Fibroblast of peridontal ligament (primary cell): ENCODE data around the gene CCL18.
"Not testable (repeated sequence)": the region's sequence is repeated elsewhere in the genome, so short reads cannot be mapped to it uniquely, and the experiment has no call there.

ENCODE experiments used
- DNase-seq: peaks from one replicate; pipeline ENCODE4 v3.0.0-alpha.2; 2010; ENCODE audit errors: extremely low read depth

CCL18 gene, protein sequence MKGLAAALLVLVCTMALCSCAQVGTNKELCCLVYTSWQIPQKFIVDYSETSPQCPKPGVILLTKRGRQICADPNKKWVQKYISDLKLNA

DNA sequence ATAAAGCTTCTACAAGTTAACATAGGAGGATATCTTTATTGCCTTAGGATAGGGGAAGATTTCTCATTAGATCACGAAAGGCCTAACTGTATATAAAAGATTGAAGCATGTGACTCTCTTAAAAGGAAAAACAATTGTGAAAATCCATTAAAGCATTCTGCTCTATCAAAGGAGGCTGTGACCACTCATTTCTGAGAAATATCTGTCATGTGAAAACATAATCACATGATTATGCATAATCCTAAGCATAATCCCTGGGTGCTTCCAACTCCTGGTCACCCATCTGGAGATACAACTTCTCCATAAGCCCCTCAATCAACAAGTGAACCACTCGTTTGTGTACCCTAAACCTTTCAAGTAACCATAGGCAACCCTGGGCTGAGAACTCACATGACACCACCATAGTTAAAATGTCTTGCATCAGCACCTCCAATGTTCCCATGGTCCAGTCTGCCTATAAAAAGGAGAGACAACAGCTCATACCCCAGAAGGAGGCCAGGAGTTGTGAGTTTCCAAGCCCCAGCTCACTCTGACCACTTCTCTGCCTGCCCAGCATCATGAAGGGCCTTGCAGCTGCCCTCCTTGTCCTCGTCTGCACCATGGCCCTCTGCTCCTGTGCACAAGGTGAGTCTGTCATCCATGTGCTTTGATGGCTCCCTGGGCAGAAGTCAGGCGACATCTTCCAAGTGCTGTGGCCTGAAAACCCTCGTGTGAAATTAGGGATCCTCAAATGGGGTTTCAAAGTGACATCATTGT is at the start of gene CCL18:
TSS of gene CCL18 (plus strand) at position 487 of the 756 bp plus-strand sequence. CDS start at position 558, 71 bp downstream.
- no peak for DNase-seq

DNA sequence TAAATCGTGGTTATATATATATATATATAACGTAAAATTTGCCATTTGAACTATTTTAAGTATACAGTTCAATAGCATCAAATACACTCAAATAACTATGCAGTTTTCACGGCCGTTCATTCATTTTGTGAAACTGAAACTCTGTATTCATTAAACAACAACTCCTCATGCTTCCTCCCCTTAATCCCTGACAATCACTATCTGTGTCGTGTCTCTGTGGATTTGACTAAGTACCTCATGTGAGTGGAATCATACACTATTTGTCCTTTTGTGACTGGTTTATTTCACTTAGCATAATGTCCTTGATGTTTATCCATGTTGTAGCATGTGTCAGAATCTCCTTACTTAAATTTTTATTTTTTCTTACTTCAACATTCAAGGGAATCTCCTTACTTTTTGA is 49.1 kb upstream of the CCL18 start:
- no peak for DNase-seq

DNA sequence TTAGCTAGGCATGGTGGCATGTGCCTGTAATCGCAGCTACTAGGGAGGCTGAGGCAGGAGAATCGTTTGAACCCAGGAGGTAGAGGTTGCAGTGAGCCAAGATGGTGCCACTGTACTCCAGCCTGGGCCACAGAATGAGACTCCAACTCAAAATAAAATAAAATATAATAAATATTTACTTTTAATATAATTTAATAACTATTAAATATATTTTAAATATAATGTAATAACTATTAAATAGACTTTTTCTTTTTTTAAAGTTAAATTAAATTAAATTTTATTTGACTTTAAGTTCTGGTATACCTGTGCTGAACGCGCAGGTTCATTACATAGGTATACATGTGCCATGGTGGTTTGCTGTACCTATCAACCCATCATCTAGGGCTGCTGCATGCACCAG is 48.2 kb upstream of the CCL18 start:
- DNase-seq: not testable (repeated sequence)

DNA sequence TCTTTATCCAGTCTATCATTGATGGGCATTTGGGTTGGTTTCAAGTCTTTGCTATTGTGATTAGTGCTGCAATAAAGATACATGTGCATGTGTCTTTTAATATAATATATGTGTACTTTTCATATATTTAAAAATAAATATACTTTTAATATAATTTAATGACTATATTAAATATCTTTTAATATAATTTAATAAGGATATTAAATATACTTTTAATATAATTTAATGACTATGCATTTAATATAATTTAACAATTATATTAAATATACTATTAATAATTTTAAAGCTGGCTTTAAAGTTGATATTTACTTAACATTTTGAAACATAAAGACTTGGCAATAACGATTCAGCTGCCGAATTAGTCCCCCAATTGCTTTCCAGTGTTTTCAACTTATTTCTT is 47.5 kb upstream of the CCL18 start:
- DNase-seq: no peak

DNA sequence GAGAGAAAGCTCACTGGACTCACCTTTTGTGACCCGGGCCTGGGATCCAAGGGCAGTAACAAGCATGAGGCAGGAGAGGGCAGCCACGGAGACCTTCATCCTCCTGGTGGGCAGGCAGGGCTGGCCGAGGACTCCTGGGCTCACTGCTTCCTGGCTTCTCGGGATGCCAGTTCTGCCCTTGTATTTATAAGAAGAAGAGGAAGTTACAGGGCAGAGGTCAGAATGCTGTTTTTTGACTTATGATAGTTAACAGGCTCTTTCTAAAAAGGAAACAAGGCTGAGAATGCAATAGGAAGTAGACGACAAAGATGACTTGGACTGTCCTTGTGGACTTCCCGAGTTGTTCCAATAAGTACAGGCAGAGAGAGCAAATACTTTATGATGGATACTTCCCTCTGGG is 46.3 kb upstream of the CCL18 start, which contains the start of gene CCL23:
TSS of gene CCL23 (minus strand) at position 174 of the 400 bp plus-strand sequence. CDS start at position 99, 75 bp downstream.
- DNase-seq: no peak

DNA sequence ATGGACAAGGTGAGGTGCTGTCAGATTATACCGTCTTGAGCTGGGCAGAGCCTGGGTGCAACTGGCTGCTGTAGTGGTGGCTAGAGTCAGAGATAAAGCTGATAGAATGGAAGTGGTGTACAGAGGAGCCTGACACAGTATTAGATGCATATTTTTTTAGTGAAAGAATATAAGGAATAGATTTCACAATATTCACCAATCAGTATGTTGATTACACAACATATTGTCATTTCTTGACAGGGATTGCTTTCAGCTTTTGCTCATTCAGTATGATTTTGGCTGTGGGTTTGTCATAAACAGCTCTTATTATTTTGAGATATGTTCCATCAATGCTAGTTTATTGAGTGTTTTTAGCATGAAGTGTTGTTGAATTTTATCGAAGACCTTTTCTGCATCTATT is 44.6 kb upstream of the CCL18 start:
- no peak for DNase-seq

DNA sequence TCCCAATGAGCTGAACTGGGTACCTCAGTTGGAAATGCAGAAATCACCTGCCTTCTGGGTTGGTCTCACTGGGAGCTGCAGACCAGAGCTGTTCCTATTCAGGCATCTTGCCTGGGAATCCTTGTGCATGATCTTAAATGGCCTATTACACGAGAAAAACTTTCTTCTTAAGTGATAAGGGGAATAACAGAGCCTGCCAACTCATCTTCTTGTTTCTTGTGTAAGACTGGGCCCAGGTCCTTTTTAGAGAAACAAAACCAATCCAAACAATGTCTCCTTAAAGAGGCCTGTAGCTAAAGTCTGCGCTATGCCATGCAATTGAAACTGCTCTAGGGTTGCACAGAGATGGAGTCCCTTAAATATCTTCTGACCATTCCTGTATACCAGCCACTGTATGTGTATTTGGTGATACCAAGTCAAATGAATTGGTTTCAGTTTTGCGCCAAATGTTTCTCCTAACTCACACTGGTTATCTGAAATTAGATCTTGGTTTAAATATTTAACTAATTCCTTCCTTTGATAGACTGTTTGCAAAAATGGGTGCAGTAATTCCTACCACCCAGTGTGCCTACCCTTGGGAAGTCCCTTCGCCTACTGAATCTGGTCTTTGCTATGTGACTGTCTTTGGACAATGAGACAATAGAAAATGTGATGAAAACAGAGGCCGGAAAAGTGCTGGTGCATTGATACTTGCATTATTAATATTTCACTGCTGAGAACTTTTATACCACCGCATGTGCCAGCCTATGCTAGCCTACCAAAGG is 39.8 kb upstream of the CCL18 start:
- no peak for DNase-seq

DNA sequence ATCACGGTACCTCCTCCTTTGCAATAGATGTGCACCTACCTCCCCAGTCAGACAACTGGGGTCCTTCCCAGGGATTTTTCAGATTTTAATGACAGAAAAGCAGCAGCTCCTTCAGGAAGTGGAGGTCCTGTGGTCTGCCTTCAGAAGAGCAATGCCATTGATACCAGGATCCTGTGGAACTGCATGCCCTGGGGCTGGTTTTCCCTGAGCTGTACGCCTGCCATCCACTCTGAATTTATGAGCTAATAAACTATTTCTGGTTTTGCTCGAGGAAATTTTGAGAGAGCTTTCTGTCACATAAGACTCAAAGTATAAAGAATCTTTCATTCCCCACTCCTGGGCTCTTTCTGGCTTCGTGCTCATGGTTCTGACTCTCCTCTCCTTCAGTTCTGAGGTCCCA is 36.3 kb upstream of the CCL18 start:
- no peak for DNase-seq

DNA sequence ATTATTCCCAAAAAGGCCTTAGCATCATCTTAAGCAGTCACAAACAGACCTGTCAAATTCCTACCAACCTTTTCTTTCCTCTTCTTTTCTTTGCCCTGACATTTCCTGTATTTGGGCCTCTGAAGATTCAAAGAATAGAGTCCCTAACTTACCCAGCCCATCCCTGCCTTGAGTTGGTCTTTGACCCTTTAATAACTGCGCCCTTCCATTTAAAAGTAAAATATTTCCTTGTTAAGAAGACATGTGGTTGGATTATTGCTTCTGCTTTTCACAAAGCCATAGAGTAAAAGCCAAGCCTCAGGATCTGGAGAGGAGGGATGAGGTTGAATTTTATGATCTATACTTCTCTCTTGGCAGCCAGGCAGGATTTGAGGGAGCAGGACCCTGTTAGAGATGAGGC is 33.1 kb upstream of the CCL18 start:
- DNase-seq: no peak

DNA sequence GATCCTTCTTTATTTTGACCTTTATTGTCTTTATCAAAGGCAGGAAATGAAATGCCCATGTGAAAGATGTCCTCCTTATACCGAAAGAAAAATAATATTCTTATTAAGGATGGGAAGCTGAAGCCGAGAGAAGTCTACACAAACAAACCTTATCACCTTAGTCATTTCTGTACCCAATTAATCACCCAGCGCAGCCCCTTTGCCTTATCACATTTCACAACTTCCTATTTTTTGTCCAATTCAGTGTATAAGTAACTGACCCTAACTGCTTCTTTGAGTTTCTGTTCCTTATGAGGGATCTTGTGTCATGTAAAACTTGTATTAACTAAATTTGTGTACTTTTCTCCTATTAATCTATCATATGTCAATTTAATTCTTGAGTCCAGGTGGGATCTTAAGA is 29.9 kb upstream of the CCL18 start:
- no peak for DNase-seq

DNA sequence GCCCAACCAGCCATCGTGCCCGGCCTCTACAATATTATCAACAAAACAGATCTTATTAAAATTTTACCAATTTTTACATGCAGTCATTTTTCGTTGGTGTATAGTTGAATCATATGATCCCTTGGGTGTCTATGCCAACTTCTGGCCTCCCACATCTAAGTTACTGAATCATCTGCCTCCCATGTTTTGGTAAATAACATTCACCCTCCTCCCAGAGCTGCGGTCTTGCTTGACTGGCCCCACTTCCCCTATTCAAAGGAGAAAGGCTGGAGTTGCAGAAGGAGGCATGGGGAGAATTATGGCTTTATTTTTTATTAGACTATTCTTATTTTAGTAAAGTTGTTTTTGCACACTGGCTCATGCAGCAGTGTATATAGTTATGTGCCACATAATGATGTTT is 27.8 kb upstream of the CCL18 start:
- no peak for DNase-seq

DNA sequence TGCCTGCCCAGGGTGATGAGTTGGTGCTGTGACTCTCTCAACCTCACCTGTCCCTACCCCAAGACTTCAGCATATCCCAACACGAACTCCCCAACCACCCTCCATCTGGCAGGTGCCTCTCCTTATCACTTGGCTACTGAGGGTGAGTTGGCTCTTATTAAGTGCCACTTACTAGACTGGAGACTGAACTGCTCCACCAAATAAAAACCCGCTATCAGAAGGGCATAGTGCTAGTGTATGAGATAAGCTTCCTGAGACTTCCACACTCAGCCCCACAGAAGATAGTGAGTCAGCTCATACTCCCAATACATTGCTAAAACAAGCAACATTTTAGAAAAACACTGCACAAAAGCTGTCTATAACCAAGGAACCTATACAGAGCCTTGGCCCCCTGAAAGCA is 16.0 kb upstream of the CCL18 start:
- no peak for DNase-seq

DNA sequence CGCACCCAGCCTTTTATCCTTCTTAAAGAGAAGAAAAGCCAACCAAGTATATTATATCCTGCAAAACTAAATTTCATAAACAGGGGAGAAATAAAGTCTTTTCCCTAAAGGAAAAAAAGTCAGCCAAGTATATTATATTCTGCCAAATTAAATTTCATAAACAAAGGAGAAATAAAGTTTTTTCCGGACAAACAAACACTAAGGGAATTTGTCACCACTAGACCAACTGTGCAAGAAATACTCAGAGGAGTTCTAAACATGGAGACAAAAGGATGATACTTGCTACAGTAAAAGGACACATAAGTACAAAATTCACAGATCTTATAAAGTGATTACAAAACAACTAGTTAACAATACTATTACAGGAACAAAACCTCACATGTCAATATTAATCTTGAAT is 14.4 kb upstream of the CCL18 start:
- DNase-seq: no peak

DNA sequence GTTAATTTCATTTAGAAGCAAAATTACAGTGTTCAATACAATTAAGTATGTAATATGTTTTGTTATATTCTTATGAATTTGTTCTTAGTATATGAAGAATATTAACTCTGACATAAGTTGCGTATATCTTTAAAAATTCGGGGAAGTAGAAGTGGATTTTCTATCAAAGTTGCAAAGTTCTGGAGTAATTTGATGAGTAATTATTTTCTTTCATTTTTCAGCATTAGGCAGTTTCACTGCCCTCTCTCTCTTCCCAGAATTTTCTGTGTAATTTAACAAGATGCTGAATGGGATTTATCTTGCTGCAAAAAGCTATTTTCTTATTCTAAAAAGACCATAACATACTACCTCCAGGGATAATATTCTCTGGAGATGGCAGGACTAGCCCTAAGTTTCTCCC is 8.9 kb upstream of the CCL18 start:
- no peak for DNase-seq

DNA sequence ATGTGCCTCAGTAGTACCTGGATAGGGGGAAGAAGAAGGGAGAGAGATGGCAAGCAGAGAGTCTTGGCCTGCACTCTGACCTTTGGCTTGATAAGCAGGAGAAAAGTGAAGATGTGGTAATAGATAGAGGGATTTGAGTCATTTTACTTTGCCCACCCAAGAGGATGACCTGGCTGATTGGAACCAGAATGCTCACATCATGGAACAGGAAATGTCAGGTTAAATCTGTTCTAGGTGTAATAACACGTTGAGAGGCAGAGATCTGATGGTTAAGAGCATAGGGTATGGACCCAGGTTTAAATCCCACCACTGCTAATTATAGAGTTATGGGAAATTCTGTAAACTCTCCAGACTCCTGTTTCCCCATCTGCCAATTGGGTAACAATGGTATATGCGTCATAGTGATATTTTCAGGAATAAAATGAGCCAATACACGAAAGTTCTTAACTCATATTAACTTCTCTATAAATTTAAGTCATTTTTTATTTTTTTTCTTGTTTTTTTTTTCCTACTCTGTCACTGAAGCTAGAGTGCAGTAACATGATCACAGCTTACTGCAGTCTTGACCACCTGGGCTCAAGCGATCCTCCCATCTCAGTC is 8.1 kb upstream of the CCL18 start:
- DNase-seq: no peak

DNA sequence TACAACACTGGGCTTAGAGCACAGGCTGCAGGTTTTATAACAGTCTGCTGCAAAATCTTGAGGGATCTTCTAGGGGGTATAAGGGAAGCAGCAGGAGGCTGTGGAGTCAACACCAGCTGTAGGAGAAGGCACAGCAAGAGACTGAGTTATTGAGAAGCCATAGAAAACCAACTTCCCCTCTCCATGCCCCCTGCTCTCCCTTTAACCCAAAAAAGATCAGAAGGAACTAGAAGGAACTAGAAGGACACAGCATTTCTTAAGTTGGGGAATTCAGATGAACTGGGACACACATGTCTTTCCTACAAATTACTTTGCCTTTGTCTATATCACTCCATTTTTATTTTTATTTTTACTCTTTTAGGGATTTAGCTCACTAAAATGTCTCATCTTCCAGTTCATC is 6.2 kb upstream of the CCL18 start:
- no peak for DNase-seq

DNA sequence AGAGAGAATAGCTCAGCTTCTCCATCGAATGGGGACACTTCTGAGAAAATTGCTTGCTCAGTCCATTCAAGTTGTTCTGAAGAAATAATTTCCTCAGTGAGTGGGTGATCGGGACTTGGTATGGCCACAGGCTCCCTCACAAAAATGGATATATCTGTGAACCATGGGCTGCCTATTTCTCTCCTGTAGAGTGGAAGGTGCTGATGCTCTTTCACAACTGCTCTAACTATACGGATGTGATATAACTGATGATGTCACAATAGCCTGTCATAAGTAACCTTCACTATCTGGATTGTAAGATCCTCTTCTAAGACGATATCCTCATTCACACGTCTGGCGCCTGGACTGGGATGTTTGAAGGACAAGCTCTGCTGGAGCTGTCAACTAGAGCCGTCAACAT is 4.7 kb upstream of the CCL18 start:
- DNase-seq: no peak

DNA sequence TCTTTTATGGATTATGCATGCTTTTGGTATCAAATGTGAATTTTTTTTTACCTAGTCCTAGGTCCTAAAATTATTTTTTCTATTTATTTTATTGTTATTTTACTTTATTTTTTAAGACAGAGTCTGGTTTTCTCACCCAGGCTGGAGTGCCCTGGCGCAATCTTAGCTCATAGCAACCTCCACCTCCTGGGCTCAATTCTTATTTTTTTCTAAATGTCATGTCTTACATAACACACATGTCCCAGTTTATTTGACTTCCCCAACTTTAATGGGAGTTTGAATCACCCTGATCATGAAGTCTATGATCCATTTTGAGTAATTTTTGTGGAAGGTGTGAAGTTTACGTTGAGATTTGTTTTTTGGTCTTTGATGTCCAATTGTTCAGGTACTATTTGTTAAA is 3.3 kb upstream of the CCL18 start:
- DNase-seq: no peak

DNA sequence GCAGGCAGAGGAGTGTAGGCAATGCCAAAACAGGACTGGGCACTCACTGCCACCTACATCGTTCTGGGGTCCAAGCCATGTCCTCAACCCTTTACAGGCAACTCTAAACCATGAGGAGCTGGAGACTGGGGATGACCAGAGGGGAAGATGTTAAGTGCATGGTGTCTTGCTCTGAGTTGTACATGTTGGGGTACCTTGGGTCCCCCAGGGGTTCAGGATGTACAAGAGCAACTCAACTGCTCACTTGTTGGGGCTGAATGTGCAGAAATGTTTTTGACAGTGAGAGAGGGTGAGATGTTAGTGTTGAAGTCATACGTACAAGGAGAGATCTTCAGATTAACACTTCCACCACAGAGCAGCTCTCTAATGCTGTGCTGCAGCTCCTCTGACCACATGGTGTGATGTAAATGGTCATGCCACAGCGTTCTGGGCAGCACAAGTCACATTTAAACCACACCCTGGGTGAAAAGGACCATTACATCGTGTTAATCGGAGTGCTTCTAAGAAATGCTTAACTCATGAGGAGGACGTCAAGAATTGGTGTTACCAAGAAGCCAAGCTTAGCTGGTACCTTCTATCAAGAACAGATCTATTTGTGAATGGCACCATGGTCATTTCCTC is 2.4 kb downstream of the CCL18 start:
- no peak for DNase-seq

DNA sequence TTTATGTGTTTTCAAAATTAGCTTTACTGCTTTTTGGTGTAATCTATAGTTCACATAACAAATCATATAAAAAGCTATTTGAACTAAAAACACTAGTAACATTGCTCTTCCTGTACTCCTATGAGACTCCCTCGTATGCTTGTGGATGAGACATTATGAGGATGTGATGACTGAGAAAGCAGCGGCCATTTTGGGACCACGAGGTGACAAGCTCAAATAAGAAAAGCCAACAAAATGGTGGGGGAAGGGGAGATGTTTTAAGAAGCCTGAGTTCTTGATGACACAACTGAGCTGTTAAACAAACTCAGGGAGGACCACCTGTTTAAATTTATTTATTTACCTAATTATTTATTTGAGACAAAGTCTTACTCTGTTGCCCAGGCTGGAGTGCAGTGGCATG is 4.5 kb downstream of the CCL18 start:
- no peak for DNase-seq

DNA sequence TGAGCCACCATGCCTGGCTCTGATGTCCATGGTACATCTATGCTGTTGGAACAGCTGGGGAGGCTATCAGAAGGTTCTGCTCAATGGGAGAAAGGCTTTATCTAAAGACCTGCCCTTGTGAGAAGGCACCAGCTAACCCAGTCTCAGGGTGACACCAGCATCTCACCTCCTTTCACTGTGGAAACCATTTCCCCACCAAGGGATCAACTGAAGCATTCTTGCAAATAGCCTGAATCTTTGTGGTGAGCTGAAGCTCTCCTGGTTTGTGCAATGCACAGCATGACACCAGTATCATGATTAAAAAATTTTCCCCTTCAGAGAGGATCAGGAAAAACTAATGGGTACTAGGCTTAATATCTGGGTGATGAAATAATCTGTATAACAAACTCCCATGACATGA is 5.1 kb downstream of the CCL18 start:
- DNase-seq: no peak

DNA sequence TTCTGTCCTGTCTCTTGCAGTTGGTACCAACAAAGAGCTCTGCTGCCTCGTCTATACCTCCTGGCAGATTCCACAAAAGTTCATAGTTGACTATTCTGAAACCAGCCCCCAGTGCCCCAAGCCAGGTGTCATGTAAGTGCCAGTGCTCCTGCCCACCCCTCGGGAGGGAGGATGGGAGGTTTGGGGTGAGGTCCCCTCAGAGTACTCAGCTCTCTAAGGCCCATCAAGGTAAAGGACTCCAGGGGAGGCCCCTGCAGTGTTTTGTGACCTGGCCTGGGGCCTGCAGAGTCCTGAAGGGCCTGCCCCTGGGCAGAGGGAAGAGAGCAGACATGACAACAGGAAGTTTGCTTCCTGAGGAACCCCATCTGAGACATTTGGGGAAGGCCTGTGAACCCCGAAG is 6.4 kb downstream of the CCL18 start:
- DNase-seq: no peak
